ENCODE results near the gene SHISA6. TPM values are rescaled to one million over a fixed set of nuclear protein-coding genes. Genes with fewer than 3 reads are reported as not detected.

Gene SHISA6
- total RNA-seq, 2 donors from 2014 or later, result under 0.01 to 0.52 TPM

DNA sequence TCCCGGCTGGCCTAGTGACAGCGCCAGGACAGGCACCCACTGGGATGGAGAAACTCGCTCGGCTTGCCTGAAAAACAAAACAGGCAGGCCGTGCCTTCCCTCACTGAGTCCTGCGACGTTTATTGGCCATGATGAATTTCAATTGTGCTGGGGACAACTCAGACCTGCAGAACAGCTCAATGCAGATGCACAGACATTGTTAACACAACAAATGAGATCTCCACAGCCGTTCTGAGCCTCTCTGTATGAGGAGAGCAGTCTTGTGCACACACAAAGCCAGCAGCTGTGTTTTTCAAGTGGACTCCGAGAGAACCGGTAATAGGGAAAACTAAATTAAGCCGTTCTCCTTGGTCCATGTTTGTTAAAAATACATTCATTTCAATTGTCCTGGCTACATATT, 15.9 kb downstream of the SHISA6 start:
- Histone ChIP-seq H3K36me3 (replicated peaks in 1 of 2; ENCODE audit: insufficient read depth in 1 of 2, low read depth in 2 of 2) (no peaks in the 10 kb centered on the region), H3K4me3 (no peak overlapping the region), H3K9me3 (no peaks in the 10 kb centered on the region), H3K27ac (no peak overlapping the region), H3K27me3 (no peaks in the 10 kb centered on the region), H3K4me1 (no peaks in the 10 kb centered on the region)
- intact Hi-C loops (cut with DNase I), result no loop called here
- no peak for DNase-seq
- WGBS, 2 donors, result 41 to 46% methylated on average over 6 to 11 of the region's 11 CpGs
- ATAC-seq, result no peak
- TF ChIP-seq, protein P1, sequence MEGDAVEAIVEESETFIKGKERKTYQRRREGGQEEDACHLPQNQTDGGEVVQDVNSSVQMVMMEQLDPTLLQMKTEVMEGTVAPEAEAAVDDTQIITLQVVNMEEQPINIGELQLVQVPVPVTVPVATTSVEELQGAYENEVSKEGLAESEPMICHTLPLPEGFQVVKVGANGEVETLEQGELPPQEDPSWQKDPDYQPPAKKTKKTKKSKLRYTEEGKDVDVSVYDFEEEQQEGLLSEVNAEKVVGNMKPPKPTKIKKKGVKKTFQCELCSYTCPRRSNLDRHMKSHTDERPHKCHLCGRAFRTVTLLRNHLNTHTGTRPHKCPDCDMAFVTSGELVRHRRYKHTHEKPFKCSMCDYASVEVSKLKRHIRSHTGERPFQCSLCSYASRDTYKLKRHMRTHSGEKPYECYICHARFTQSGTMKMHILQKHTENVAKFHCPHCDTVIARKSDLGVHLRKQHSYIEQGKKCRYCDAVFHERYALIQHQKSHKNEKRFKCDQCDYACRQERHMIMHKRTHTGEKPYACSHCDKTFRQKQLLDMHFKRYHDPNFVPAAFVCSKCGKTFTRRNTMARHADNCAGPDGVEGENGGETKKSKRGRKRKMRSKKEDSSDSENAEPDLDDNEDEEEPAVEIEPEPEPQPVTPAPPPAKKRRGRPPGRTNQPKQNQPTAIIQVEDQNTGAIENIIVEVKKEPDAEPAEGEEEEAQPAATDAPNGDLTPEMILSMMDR (IDR thresholded peaks at IDR 0.05), result no peak
- TF ChIP-seq POLR2A (IDR thresholded peaks at IDR 0.05), result no peak

- intact Hi-C loops (cut with DNase I), result no loop called here
- Histone ChIP-seq H3K4me1 (no peaks in the 10 kb centered on the region), H3K9me3 (no peaks in the 10 kb centered on the region), H3K36me3 (replicated peaks in 1 of 2; ENCODE audit: insufficient read depth in 1 of 2, low read depth in 2 of 2) (no peaks in the 10 kb centered on the region), H3K4me3 (no peak overlapping the region), H3K27me3 (no peaks in the 10 kb centered on the region), H3K27ac (no peak overlapping the region)
- TF ChIP-seq, protein P1 (IDR thresholded peaks at IDR 0.05), result peak in 4 of 7 experiments; percentile 10 to 23 (median 14)
- no peak for TF ChIP-seq POLR2A (IDR thresholded peaks at IDR 0.05)
- no peak for DNase-seq
- 37 to 58% methylated on average over 2 of the region's 2 CpGs for WGBS, 2 donors
- ATAC-seq, result no peak
Observed at GRCh38 chr17:11264183-11264871, 23.3 kb downstream of the SHISA6 start.

DNA sequence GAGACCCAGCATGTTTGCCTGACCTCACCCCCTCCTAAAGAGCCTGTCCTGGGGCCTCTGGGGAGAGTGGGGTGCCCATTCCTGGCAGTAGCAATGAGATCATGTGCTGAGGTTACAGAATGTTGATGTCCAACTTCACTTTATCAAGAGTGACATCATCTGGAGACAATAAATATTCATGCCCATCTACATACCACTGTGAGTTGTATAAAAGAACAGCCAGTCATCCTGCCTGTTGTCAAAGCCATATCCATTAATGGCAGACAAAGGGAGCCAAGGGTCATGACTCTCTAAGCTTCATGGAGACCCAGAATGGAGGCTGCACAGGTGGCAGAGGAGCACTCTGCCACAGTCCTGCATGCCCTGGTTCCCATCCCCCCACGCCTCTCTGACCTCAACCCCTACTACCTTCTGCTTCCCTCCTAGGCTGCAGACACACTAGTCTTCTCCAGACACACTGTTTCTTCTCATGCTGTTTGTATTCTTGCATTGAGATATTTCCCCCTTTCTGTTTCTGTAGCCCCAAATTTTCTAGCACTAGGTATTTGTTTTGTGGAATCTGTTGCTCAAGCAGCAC, 27.1 kb downstream of the SHISA6 start:
- H3K36me3 ChIP-seq (replicated peaks in 1 of 2; ENCODE audit: insufficient read depth in 1 of 2, low read depth in 2 of 2), result no peaks in the 10 kb centered on the region
- DNase-seq (no peak), ATAC-seq (no peak)
- no peak overlapping the region for H3K27ac ChIP-seq
- intact Hi-C loops (cut with DNase I), result no loop called here
- H3K4me1 ChIP-seq, result no peaks in the 10 kb centered on the region
- no peak overlapping the region for H3K4me3 ChIP-seq
- TF ChIP-seq, protein P1 (IDR thresholded peaks at IDR 0.05), result no peak
- TF ChIP-seq POLR2A (IDR thresholded peaks at IDR 0.05), result no peak
- no peaks in the 10 kb centered on the region for H3K9me3 ChIP-seq
- WGBS, 2 donors, result 38 to 71% methylated on average over 1 of the region's 1 CpG
- no peaks in the 10 kb centered on the region for H3K27me3 ChIP-seq

- DNase-seq, result no peak
- WGBS, 2 donors, result 86% methylated on average over 5 to 7 of the region's 7 CpGs
- no peak for TF ChIP-seq POLR2A (IDR thresholded peaks at IDR 0.05)
- TF ChIP-seq, protein P1 (IDR thresholded peaks at IDR 0.05), result no peak
- no peaks in the 10 kb centered on the region for H3K36me3 ChIP-seq (replicated peaks in 1 of 2; ENCODE audit: insufficient read depth in 1 of 2, low read depth in 2 of 2)
- H3K27me3 ChIP-seq, result no peaks in the 10 kb centered on the region
- H3K27ac ChIP-seq, result no peak overlapping the region
- intact Hi-C loops (cut with DNase I), result no loop called here
- no peaks in the 10 kb centered on the region for H3K9me3 ChIP-seq
- no peak for ATAC-seq
- H3K4me3 ChIP-seq, result no peak overlapping the region
- no peaks in the 10 kb centered on the region for H3K4me1 ChIP-seq
Observed at GRCh38 chr17:11269210-11269609, 28.2 kb downstream of the SHISA6 start.

GRCh38 chr17:11272191-11272590, 31.2 kb downstream of the SHISA6 start:
- 53 to 58% methylated on average over 8 of the region's 8 CpGs for WGBS, 2 donors
- Histone ChIP-seq H3K9me3 (no peaks in the 10 kb centered on the region), H3K27me3 (no peaks in the 10 kb centered on the region), H3K27ac (no peak overlapping the region), H3K36me3 (replicated peaks in 1 of 2; ENCODE audit: insufficient read depth in 1 of 2, low read depth in 2 of 2) (no peaks in the 10 kb centered on the region), H3K4me1 (no peaks in the 10 kb centered on the region), H3K4me3 (no peak overlapping the region)
- intact Hi-C loops (cut with DNase I), result no loop called here
- TF ChIP-seq, protein P1 (IDR thresholded peaks at IDR 0.05), result no peak
- TF ChIP-seq POLR2A (IDR thresholded peaks at IDR 0.05), result no peak
- DNase-seq (no peak), ATAC-seq (no peak)
